GM21529 (cell line): ENCODE results near the gene TANGO2.

Experiments
- ATAC-seq: cut with Tn5 transposase; IDR thresholded peaks from one replicate; pipeline ENCODE4 v1.9.1; 2021; ENCODE audit not compliant: unreplicated experiment

TANGO2 gene

GRCh38 chr22:20113551-20114310 is 92.8 kb downstream of the TANGO2 start:
- no peak for ATAC-seq

- no peak for ATAC-seq
These were observed 93.9 kb downstream of the TANGO2 start for GRCh38 chr22:20114506-20115475.

GRCh38 chr22:20115691-20116375 is 94.9 kb downstream of the TANGO2 start, which contains the start of gene RANBP1:
RANBP1 (plus strand) TSS chr22:20116104; CDS start chr22:20116185, 81 bp downstream.
- ATAC-seq: no peak

- ATAC-seq: no peak
These were observed 95.6 kb downstream of the TANGO2 start for GRCh38 chr22:20116376-20116950.
